Caco-2 (cell line): ENCODE measurements around the gene C1orf52. TPM values are rescaled to one million over a fixed set of nuclear protein-coding genes. Genes with fewer than 3 reads are reported as not detected.
A peak's percentile ranks its signal among the peaks of the same experiment; 100 is the strongest.

ENCODE experiments used
- BruUV-seq: library from RNA; stranded (reverse); fragments of 400-500 nt; replicated peaks from 2 replicates; lab custom pipeline; 2021; lab: Mats Ljungman, UMichigan
- CTCF ChIA-PET: fragments of 300-600 bp; sonication (Branson Sonifier 250); formaldehyde crosslinking; loops from one replicate; lab custom pipeline; 2022; ENCODE audit warnings: antibody characterized with exemption; lab: Charles Lee
- POLR2A ChIA-PET: fragments of 300-600 bp; sonication (Branson Sonifier 250); formaldehyde crosslinking; loops from one replicate; lab custom pipeline; 2022; ENCODE audit warnings: antibody characterized with exemption; lab: Charles Lee
- DNase-seq, 2 experiments: peaks; one replicate each; pipeline versions ENCODE4 v3.0.0 to v3.0.0-alpha.2; 2020 to 2022
- H3K27me3 ChIP-seq: replicated peaks from 2 replicates; pipeline ENCODE4 v1.6.0; 2011; ENCODE audit warnings: low read length; ENCODE audit not compliant: control insufficient read depth, insufficient read depth
- H3K36me3 ChIP-seq: 2 replicates; pipeline ENCODE4 v1.5.1; 2011; ENCODE audit warnings: low read length; ENCODE audit not compliant: control insufficient read depth, insufficient read depth
- H3K4me1 ChIP-seq: fragments of 250-450 bp; sonication (Bioruptor Pico); 2 replicates; pipeline ENCODE4 v1.5.1; 2020; ENCODE audit warnings: mild to moderate bottlenecking
- H3K4me3 ChIP-seq: 2 replicates; pipeline ENCODE4 v1.5.1; 2011; ENCODE audit warnings: low read depth, mild to moderate bottlenecking, control low read depth, low read length
- H3K9me3 ChIP-seq: fragments of 250-450 bp; sonication (Bioruptor Pico); 2 replicates; pipeline ENCODE4 v1.5.1; 2020; ENCODE audit warnings: mild to moderate bottlenecking, moderate library complexity
- H3K27ac Mint-ChIP-seq: one replicate; pipeline ENCODE4 v1.8.0; 2022; ENCODE audit warnings: mixed read lengths; ENCODE audit not compliant: unreplicated experiment
- H3K27me3 Mint-ChIP-seq: one replicate; pipeline ENCODE4 v1.8.0; 2022; ENCODE audit warnings: mixed read lengths; ENCODE audit not compliant: insufficient read depth, unreplicated experiment
- H3K36me3 Mint-ChIP-seq: one replicate; pipeline ENCODE4 v1.8.0; 2022; ENCODE audit warnings: mild to moderate bottlenecking, mixed read lengths; ENCODE audit not compliant: insufficient read depth, unreplicated experiment
- H3K4me1 Mint-ChIP-seq: one replicate; pipeline ENCODE4 v1.8.0; 2022; ENCODE audit warnings: low read depth, mixed read lengths; ENCODE audit not compliant: unreplicated experiment
- H3K4me3 Mint-ChIP-seq: one replicate; pipeline ENCODE4 v1.8.0; 2022; ENCODE audit warnings: mild to moderate bottlenecking, moderate library complexity, mixed read lengths; ENCODE audit not compliant: unreplicated experiment
- H3K9me3 Mint-ChIP-seq: one replicate; pipeline ENCODE4 v1.8.0; 2022; ENCODE audit warnings: mixed read lengths; ENCODE audit not compliant: unreplicated experiment
- intact Hi-C: fragments of 100-400 bp; cut with micrococcal nuclease; formaldehyde crosslinking; loops from one replicate; pipeline ENCODE4 v1.10.0; 2022; ENCODE audit not compliant: unreplicated experiment
- total RNA-seq: library from RNA; stranded (reverse); gene quantifications from 2 replicates; pipeline ENCODE4 v1.2.3, GENCODE V29; 2022
- TF ChIP-seq, protein P1 (sequence below), 2 experiments: fragments of 200-600 bp in 1 of 2; IDR thresholded peaks; 1 replicate in 1 of 2; 2 replicates in 1 of 2; pipeline versions ENCODE4 v1.5.1 to v1.8.0; 2011 to 2022; ENCODE audit warnings: antibody characterized with exemption in 1 of 2, control low read depth in 1 of 2, inconsistent platforms in 1 of 2, low read depth in 1 of 2, low read length in 1 of 2, mild to moderate bottlenecking in 1 of 2, moderate library complexity in 1 of 2; ENCODE audit not compliant: insufficient read depth in 1 of 2, severe bottlenecking in 1 of 2, unreplicated experiment in 1 of 2

C1orf52 gene
- total RNA-seq, 1 experiment from 2014 or later: 30.4 TPM

DNA sequence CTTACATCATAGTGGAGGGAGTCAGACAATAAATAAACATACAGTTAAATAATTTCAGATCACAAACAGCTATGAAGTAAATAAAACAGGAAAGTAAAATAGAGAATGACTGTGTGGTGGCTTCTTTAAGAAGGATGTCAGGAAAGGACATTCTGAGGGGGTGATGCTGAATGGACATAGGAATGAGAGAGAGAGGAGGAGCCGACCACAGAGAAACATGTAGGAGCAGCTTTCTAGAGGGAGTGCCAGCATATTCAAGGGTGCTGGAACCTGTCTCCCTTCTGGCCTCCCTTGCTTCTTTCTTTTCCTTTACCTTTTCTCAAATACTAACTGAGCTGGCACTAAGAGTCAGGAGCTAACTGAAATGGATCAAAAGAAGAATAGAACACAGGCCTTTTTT is 37.5 kb upstream of the C1orf52 start:
- POLR2A ChIA-PET: no interaction called here
- TF ChIP-seq, protein P1, sequence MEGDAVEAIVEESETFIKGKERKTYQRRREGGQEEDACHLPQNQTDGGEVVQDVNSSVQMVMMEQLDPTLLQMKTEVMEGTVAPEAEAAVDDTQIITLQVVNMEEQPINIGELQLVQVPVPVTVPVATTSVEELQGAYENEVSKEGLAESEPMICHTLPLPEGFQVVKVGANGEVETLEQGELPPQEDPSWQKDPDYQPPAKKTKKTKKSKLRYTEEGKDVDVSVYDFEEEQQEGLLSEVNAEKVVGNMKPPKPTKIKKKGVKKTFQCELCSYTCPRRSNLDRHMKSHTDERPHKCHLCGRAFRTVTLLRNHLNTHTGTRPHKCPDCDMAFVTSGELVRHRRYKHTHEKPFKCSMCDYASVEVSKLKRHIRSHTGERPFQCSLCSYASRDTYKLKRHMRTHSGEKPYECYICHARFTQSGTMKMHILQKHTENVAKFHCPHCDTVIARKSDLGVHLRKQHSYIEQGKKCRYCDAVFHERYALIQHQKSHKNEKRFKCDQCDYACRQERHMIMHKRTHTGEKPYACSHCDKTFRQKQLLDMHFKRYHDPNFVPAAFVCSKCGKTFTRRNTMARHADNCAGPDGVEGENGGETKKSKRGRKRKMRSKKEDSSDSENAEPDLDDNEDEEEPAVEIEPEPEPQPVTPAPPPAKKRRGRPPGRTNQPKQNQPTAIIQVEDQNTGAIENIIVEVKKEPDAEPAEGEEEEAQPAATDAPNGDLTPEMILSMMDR (IDR thresholded peaks at IDR 0.05; ENCODE audit: insufficient read depth in 1 of 2, low read depth in 1 of 2, low read length in 1 of 2, severe bottlenecking in 1 of 2, unreplicated experiment in 1 of 2): no peak

DNA sequence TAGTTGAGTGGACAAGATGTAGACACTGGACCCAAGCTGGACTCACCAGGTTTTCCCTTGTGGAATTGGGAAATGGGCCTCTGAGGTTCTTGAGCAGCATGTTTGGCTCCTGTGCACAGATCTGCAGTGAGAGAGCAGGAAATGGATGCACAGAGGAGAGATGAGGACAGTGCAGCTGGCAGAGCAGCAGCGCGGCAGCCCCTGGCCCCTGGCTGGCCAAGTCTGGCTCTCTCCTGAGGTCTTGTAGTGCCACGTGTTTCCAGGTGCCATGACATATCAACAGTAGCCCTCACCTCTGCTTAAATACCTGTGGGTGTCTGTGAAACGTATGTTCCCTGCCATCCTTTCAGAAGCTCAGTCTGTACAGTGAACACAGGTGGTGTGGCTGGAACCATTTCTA is 36.2 kb upstream of the C1orf52 start:
- peaks cover 4% of the 10 kb centered on the region for H3K36me3 Mint-ChIP-seq
- TF ChIP-seq, protein P1 (IDR thresholded peaks at IDR 0.05; ENCODE audit: insufficient read depth in 1 of 2, low read depth in 1 of 2, low read length in 1 of 2, severe bottlenecking in 1 of 2, unreplicated experiment in 1 of 2): no peak
- POLR2A ChIA-PET: no interaction called here
- DNase-seq: no peak
- no peaks in the 10 kb centered on the region for H3K9me3 Mint-ChIP-seq
- no peak overlapping the region for H3K4me3 Mint-ChIP-seq
- no peaks in the 10 kb centered on the region for H3K27me3 Mint-ChIP-seq
- Histone ChIP-seq H3K36me3 (no peaks in the 10 kb centered on the region), H3K27me3 (no peaks in the 10 kb centered on the region), H3K9me3 (no peaks in the 10 kb centered on the region), H3K4me1 (peaks cover 13% of the 10 kb centered on the region), H3K4me3 (no peak overlapping the region)
- no TSS peak for BruUV-seq
- intact Hi-C loops: no loop called here
- CTCF ChIA-PET: no interaction called here
- H3K27ac Mint-ChIP-seq: no peak overlapping the region
- H3K4me1 Mint-ChIP-seq: peaks cover 19% of the 10 kb centered on the region

More for the DNA sequence above, 37.5 kb upstream of the C1orf52 start:
- no peak for DNase-seq
- Mint-ChIP-seq H3K9me3 (no peaks in the 10 kb centered on the region), H3K4me3 (no peak overlapping the region), H3K4me1 (peaks cover 19% of the 10 kb centered on the region), H3K36me3 (peaks cover 4% of the 10 kb centered on the region), H3K27ac (peak overlapping the region; percentile 50), H3K27me3 (no peaks in the 10 kb centered on the region)
- peaks cover 13% of the 10 kb centered on the region for H3K4me1 ChIP-seq
- no peaks in the 10 kb centered on the region for H3K9me3 ChIP-seq
- intact Hi-C loops: no loop called here
- CTCF ChIA-PET: no interaction called here
- no peak overlapping the region for H3K4me3 ChIP-seq
- BruUV-seq: no TSS peak
- H3K27me3 ChIP-seq: no peaks in the 10 kb centered on the region
- H3K36me3 ChIP-seq: no peaks in the 10 kb centered on the region

DNA sequence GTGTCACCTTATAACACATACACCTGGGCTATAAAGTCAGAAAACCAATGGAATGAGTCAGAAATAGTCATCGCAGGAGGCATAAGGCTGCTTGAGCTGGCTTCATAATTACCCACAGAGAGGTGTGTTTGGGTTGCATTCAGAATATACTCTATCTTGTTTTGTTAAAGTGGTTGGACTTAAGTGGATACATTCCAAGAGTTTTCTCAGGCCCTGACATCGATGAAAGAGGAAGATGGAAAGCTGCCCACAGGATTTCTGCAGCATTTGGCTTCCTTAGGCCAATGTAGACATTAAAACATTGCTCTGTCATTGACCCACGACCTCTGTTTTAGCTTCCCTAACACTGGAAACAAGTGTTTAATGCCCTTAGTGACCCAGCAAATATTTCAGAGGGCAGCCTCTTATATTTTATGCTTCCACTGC is 35.6 kb upstream of the C1orf52 start:
- intact Hi-C loops: no loop called here

More for the DNA sequence above, 35.6 kb upstream of the C1orf52 start:
- Mint-ChIP-seq H3K4me3 (no peak overlapping the region), H3K27ac (no peak overlapping the region), H3K9me3 (no peaks in the 10 kb centered on the region), H3K36me3 (peaks cover 4% of the 10 kb centered on the region), H3K4me1 (peaks cover 19% of the 10 kb centered on the region), H3K27me3 (no peaks in the 10 kb centered on the region)
- H3K4me1 ChIP-seq: peaks cover 13% of the 10 kb centered on the region
- TF ChIP-seq, protein P1 (IDR thresholded peaks at IDR 0.05; ENCODE audit: insufficient read depth in 1 of 2, low read depth in 1 of 2, low read length in 1 of 2, severe bottlenecking in 1 of 2, unreplicated experiment in 1 of 2): no peak
- no peaks in the 10 kb centered on the region for H3K36me3 ChIP-seq
- H3K27me3 ChIP-seq: no peaks in the 10 kb centered on the region
- no peak overlapping the region for H3K4me3 ChIP-seq
- BruUV-seq: no TSS peak
- CTCF ChIA-PET: interaction anchor here (0.6 kb wide), 1 partner anchor 19 kb away, joined by 3 read pairs; the partner anchor contains the start of gene BCL10
- DNase-seq: no peak
- POLR2A ChIA-PET: no interaction called here
- H3K9me3 ChIP-seq: no peaks in the 10 kb centered on the region
